Coronary artery (tissue), 2 donors: ENCODE results near the gene AKR1B15.

Source experiments
- DNase-seq: peaks from one replicate; pipeline ENCODE4 v3.0.0-alpha.2; 2017; ENCODE audit warnings: low spot score
- H3K27ac ChIP-seq, 2 donors: fragments of 200-600 bp; sonication (generic); one replicate each; pipeline ENCODE4 v1.5.1; 2016 to 2019
- H3K4me3 ChIP-seq: fragments of 200-600 bp; sonication (generic); 2 replicates; pipeline ENCODE4 v1.5.1; 2016; ENCODE audit warnings: mild to moderate bottlenecking, moderate library complexity
- TF ChIP-seq, protein P1 (sequence below): fragments of 200-600 bp; sonication (generic); IDR thresholded peaks from one replicate; pipeline ENCODE4 v1.5.1; 2019; ENCODE audit warnings: antibody characterized with exemption

Gene AKR1B15

DNA sequence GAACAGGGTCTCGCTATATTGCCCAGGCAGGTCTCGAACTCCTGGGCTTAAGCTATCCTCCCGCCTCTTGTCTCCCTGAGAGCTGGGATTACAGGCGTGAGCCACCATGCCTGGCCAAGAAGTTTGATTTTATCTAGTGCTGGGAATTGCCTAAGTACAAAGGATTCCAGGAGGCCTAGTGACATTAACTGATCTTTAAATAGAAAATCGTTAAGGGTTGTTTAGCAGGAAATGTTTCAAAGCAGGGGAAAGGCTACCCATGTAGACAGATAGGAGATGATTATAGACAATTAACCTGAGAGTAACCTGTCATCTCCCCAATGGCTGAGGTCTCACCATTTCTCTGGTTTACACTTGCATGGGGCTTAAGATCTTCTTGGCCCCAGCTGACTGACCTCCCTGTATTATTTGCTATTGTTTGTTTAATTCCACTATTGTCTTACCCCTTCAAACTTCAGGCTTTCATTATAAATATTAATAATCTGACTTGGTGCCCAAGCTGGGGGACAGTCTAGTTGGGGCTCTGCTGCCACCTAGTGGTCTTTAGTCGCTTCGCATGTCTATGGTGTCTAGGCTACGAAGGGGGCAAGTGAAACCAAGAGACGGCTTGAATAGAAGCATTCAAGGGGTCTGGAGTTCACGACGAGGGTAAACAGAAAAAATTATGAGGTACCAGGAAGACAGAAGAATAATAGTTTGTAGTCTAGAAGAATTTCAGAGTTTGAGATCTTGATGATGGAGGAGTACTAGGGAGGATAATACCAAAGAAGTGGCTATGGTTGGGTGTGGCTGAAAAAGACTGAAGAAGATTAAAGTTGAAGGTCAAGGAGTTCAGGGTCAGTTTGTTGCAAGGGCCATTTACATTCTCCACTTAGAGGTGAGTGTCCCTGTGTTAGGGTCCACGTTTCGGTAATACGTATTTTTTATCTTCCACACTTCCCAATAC is 57.3 kb downstream of the AKR1B15 start:
- DNase-seq: no peak
- H3K4me3 ChIP-seq: peak overlapping the region; percentile 7
- H3K27ac ChIP-seq: peak overlapping the region in 1 of 2 donors; percentile 33
- TF ChIP-seq, protein P1, sequence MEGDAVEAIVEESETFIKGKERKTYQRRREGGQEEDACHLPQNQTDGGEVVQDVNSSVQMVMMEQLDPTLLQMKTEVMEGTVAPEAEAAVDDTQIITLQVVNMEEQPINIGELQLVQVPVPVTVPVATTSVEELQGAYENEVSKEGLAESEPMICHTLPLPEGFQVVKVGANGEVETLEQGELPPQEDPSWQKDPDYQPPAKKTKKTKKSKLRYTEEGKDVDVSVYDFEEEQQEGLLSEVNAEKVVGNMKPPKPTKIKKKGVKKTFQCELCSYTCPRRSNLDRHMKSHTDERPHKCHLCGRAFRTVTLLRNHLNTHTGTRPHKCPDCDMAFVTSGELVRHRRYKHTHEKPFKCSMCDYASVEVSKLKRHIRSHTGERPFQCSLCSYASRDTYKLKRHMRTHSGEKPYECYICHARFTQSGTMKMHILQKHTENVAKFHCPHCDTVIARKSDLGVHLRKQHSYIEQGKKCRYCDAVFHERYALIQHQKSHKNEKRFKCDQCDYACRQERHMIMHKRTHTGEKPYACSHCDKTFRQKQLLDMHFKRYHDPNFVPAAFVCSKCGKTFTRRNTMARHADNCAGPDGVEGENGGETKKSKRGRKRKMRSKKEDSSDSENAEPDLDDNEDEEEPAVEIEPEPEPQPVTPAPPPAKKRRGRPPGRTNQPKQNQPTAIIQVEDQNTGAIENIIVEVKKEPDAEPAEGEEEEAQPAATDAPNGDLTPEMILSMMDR: peak; percentile 88

DNA sequence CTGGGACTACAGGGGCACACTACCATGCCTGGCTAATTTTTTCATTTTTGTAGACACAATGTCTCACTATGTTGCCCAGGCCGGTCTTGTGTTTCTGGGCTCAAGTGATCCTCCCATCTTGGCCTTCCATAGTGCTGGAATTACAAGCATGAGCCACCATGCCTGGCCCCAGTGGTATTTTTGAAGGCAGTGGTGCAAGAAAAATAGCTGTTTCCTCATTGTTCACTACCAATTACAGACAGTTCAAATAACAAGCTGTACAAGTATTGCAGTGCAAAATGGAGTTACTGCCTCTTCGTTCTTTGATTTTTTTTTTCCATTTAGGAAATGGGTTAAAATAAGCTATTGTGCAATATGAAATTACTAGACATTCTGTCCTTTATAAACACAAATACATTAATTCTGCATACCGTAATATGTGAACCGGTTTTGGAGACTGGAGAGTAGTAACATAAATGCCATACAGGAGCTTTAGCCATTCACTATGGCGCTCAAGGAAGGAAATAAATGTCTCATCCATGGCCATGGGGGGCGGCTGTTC is 62.8 kb downstream of the AKR1B15 start:
- no peak overlapping the region for H3K27ac ChIP-seq
- no peak overlapping the region for H3K4me3 ChIP-seq
- TF ChIP-seq, protein P1: no peak
- DNase-seq: no peak

DNA sequence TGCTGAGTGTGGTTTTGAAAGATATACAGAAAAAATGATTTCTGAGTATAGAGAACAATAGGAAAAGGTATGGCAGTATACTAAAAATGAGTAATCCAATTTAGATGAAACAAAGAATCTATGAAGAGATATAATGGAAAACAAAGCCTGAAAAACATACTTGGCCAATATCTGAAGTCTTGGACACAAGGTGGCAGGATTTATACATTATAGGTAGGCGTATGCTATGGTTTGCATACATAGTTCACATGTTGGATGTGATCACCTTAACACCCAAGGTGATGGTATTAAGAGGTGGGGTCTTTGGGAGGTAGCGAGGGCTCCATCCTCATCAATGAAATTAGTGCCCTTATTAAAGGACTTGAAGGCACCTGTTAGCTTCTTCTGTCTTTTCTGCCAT is 63.3 kb downstream of the AKR1B15 start:
- no peak overlapping the region for H3K27ac ChIP-seq
- TF ChIP-seq, protein P1: no peak
- no peak for DNase-seq
- H3K4me3 ChIP-seq: no peak overlapping the region

DNA sequence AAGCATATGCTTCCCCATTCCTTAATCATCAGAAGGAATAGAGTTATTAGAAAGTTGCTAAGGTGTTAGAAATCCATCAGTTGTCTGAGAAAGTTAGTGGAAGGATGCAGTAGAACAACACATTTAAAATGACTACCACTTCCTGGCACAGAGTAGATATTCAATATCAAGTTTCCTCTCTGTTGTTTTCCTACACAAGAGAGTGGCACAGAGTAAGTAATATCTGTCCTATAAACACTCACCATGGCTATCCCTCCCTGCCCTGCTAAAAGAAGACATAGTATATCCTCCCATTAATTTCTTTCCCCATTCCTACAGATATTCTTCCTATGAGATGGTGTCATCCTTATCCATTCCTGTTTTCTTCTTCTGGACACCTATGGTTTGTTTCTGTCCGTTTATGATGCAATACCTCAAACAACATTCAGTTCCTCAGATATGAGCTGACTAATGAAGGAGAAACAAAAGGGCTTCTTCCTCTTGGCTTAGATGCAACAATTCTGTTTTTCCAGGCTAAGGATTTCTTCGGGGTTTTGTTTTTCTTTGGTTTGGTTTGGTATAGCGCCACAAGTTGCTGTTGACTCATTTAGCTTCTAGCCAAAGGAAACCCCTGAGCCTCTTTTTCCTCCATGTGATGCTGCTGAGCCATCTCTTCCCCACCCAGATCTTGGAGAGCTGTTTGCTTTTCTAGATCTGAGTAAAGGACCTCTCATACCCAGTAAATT is 64.9 kb downstream of the AKR1B15 start:
- TF ChIP-seq, protein P1: no peak
- Histone ChIP-seq H3K27ac (peak overlapping the region; percentile 28 to 74), H3K4me3 (no peak overlapping the region)
- DNase-seq: no peak

DNA sequence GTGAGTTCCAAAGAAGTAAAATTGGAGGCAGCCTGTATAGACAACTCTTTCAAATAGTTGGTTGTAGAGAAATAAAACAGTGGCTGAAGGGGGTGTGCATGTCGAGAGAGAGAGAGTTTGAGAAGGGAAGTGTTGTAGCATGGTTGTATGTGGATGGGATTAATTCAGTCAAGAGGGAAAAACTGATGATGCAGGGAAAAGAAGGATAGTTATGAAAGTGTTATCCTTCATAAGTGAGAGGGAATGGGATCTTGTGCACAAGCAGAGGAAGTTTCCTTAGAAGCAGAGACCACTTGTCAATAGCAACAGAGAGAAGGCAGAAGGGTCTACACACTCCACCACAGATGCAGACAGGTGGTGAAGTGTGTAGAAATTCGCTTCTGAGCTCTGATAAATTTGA is 67.7 kb downstream of the AKR1B15 start:
- Histone ChIP-seq H3K4me3 (no peak overlapping the region), H3K27ac (no peak overlapping the region)
- no peak for DNase-seq
- TF ChIP-seq, protein P1: no peak

DNA sequence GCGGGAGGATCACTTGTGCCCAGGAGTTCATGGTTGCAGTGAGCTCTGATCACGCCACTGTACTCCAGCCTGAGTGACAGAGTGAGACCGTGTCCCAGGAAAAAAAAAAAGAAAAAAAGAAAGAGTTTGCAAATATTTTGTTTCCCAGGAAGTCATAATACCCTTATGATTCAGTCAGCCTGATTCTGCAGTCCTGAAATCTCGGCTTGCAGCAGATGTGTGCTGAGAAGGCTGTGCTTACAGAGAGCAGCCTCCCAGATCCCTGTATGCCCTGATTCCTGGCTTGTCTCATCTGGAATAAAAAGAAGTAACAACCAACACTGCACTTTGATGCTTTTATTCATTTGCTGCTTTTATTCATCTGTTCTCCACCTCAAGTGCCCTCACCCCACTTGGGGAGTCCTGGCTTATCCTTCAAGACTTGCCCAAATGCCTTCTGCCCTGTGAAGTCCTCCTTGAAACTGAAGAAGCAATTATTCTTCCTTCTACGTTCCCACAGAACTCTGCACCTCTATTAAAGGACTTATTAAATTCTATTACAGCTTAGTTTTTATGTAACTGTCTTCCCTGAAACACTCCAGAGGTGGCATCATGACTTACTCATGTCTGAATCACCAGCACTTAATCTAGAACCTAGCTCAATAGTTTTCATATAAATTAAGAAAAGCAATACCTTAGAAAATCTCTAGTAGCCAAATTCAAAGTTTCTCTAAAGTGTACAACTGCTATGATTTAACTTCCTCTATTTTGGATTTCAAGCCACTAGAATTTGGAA is 70.0 kb downstream of the AKR1B15 start:
- no peak overlapping the region for H3K27ac ChIP-seq
- no peak for DNase-seq
- H3K4me3 ChIP-seq: no peak overlapping the region
- TF ChIP-seq, protein P1: no peak
